ENCODE data around the gene SIGLEC5.

DNA sequence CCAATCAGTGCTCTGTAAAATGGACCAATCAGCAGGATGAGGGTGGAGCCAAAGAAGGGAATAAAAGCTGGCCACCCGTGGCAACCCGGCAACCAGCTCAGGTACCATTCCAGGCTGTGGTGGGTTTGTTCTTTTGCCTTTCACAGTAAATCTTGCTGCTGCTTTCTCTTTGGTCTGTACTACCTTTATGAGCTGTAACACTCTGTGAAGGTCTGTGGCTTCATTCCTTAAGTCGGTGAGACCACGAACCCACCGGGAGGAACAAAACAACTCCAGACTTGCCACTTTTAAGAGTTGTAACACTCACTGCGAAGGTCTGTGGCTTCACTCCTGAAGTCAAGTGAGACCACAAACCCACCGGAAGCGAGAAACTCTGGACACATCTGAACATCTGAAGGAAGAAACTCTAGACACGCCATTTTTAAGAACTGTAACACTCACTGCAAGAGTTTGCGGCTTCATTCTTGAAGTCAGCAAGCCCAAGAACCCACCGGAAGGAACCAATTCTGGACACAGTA, 46.4 kb upstream of the SIGLEC5 start:
- TF ChIP-seq, protein P1, sequence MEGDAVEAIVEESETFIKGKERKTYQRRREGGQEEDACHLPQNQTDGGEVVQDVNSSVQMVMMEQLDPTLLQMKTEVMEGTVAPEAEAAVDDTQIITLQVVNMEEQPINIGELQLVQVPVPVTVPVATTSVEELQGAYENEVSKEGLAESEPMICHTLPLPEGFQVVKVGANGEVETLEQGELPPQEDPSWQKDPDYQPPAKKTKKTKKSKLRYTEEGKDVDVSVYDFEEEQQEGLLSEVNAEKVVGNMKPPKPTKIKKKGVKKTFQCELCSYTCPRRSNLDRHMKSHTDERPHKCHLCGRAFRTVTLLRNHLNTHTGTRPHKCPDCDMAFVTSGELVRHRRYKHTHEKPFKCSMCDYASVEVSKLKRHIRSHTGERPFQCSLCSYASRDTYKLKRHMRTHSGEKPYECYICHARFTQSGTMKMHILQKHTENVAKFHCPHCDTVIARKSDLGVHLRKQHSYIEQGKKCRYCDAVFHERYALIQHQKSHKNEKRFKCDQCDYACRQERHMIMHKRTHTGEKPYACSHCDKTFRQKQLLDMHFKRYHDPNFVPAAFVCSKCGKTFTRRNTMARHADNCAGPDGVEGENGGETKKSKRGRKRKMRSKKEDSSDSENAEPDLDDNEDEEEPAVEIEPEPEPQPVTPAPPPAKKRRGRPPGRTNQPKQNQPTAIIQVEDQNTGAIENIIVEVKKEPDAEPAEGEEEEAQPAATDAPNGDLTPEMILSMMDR (IDR thresholded peaks at IDR 0.05), result no peak
- no peak for TF ChIP-seq POLR2AphosphoS5 (IDR thresholded peaks at IDR 0.05)
